ENCODE data around the gene LIMS1.
"Not testable (repeated sequence)": the region's sequence is repeated elsewhere in the genome, so short reads cannot be mapped to it uniquely, and the experiment has no call there.

The LIMS1 gene

GRCh38 chr2:108552566-108552965 lies 18.3 kb downstream of the LIMS1 start:
- no peak for DNase-seq (ENCODE audit: low read depth in 2 of 2)

DNA sequence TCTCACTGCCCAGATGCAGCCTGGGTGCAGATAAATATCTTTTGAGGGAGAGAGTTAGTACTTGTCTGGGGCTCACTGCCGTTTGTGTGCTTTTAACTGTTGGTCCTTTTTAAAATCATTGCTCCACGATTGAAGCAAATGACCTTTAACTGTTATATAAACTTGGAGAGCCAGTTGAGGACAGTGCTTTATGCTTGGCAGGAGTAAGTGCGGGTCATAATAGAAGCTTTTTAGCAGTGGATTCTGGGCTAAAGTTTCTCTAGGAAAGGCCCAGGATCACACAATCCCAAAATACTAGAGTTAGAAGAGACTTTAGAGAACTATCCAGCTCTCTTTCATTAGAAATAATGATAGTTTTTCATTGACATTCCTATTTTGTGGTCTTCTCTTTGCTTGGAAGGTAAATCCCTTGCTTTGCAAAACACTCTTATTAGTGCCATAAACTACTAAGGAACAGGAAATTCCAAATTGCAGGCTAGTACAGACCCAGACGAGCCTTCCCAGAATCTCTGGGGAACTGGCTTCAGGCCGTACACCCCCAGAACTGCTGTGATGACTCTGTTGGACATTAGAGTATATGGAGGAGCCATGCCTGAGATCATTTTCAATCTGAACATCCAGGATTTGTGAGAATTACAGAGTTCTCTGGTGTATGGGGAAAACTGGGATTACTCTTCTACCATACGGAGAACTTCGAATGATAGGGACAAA lies 19.1 kb downstream of the LIMS1 start:
- DNase-seq (ENCODE audit: low read depth in 2 of 2), result no peak

- DNase-seq (ENCODE audit: low read depth in 2 of 2), result no peak
Measured at GRCh38 chr2:108554528-108554927, 20.3 kb downstream of the LIMS1 start.

DNA sequence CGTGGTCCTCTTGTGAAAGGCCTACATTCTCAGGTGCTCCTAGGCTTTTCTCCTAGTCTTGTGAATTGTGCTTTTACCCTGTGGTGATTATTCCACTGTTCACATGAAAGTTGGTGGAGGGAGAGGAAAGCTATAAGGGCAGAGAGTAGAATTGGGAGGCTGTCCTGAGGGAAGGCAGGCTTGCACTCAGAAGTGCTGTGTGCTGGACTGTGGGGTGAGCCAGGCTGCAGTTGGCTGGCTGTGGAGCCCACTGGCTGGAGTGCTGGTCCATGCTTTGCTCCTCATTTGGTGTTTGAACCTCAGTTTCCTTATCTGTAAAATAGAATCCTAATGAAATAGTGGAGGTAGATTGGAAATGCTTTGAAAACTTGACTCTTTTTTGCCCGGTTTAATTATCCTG lies 21.3 kb downstream of the LIMS1 start:
- DNase-seq (ENCODE audit: low read depth in 2 of 2), result no peak

GRCh38 chr2:108556581-108556980 lies 22.3 kb downstream of the LIMS1 start:
- not testable (repeated sequence) for DNase-seq (ENCODE audit: low read depth in 2 of 2)

GRCh38 chr2:108560241-108560811 lies 26.1 kb downstream of the LIMS1 start:
- DNase-seq (ENCODE audit: low read depth in 2 of 2), result no peak

GRCh38 chr2:108560895-108561530 lies 26.7 kb downstream of the LIMS1 start:
- no peak for DNase-seq (ENCODE audit: low read depth in 2 of 2)

- DNase-seq (ENCODE audit: low read depth in 2 of 2), result no peak
Measured at GRCh38 chr2:108562274-108562673, 28.0 kb downstream of the LIMS1 start.

GRCh38 chr2:108564510-108564909 lies 30.2 kb downstream of the LIMS1 start:
- DNase-seq (ENCODE audit: low read depth in 2 of 2), result no peak

DNA sequence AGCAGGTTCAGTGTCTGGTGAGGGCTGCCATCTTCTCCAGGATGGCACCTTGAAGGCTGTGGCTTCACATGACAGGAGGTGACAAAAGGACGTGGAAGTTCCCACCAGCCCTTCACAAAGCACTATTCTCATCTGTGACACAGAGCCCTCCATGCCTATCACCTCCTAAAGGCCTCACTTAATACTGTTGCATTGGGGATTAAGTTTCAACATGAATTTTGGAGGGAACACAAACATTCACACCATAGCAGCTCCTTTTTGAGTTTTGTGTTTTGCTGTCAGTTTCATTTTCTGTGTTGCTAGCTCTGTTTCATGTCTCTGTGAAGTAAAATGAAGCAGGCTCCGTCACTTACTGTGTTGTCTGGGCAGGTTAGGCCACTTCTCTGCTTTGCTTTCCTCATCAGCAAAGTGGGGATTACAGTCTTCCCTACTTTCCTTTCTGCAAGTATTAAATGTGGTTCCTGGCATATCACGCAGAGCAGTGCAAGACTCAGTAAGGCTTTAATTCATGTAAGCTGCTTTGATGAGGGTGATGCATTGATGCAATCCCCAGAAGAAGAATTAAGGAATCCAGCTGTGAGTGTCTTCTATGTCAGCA lies 31.6 kb downstream of the LIMS1 start:
- no peak for DNase-seq (ENCODE audit: low read depth in 2 of 2)

GRCh38 chr2:108570416-108570815 lies 36.1 kb downstream of the LIMS1 start:
- no peak for DNase-seq (ENCODE audit: low read depth in 2 of 2)

DNA sequence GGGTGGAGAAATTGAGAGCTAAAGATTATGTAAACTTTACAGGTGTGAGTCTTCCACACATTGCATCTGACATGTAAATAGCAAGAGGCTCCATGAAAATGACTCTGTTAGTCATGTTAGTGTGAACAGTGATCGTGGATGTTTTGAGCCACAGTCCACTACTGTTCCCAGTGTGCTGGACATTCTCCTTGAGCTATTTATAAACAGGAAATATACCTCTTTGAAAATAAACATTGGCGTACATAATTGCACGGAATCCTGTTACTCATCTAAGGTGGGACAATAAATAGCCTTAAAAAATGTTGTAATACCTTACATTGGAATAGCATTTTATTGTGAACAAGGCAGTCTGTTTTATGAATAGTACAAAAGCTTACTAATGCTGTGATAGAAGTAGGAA lies 37.0 kb downstream of the LIMS1 start:
- DNase-seq (ENCODE audit: low read depth in 2 of 2), result no peak

- DNase-seq (ENCODE audit: low read depth in 2 of 2), result no peak
Measured at GRCh38 chr2:108573061-108573460, 38.8 kb downstream of the LIMS1 start.

DNA sequence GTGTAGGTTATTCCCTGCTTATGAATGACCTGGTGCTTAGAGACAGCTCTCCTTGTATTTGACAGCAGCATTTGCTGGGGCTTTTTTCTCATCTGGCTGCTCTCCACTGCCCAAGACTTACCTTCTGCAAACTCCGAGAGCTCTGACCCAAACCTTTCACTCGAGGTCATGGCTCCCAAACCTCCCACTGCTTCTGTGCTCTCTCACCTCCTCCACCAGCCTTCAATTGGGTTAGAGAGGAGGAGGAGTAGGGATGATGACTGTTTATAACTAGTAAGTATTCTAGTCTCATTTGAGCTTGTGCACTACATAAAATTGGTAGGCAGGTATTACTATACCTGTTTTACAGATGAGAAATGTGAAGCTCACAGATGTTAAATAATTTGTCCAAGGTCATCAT lies 40.1 kb downstream of the LIMS1 start:
- DNase-seq (ENCODE audit: low read depth in 2 of 2), result no peak

DNA sequence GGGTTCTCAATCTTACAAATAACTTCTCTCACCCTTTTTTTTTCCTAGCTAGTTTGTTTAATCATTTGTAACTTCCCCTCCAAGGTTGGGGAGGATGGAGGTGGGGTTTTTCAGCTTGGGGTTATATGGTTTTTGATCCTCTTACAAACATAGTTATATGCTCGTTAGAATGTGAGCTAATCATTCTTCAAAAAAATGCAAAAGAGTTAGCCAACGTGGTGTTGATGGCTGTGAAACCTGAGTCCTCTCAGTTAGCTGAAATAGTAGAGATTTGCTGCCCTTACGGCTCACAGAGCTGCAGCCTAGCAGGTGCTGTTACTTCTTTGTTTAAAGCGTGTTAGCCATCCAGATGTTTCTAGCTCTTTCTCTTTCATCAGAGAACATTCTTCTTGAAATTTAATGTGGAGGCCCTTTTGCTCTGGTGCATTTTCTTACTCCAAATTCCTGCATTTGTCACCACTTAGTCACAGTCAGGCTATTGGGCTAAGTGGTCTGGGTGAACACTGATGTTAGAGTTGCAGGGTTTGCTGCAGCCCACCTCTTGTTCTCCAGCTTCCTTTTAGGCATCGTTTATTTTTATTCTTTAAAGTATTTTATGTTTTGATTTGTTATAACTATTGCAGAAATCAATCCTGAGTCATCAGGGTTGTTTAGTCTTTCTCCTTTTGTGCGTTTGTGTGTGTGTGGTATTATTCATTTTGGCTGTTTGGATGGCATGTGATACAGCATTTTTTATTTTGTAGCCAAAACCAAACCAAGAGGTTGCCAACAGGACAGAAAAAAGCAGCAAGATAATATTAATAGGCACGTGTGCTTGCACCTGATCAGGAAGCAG lies 41.1 kb downstream of the LIMS1 start:
- no peak for DNase-seq (ENCODE audit: low read depth in 2 of 2)

DNA sequence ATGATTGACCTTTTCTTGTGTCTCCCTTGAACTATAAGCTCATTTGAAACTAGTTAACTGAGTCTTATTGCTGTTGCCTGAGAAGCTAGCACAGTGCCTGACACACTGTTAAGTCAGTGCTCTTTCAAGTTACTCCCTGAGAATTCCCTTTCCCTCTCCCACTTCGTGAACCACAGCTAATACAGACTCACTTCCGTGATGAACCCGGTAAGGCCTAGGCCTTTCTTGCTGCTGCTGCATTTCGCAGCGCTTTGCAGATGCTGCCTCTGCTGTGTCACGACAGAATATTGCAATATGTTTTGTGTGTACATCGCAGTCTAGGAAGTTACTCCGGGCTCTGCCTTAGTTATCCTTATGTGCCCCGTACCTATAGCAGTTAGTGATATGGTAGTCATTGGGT lies 42.8 kb downstream of the LIMS1 start:
- DNase-seq (ENCODE audit: low read depth in 2 of 2), result no peak

GRCh38 chr2:108579623-108580022 lies 45.4 kb downstream of the LIMS1 start:
- no peak for DNase-seq (ENCODE audit: low read depth in 2 of 2)

- DNase-seq (ENCODE audit: low read depth in 2 of 2), result no peak
Measured at GRCh38 chr2:108580050-108580449, 45.8 kb downstream of the LIMS1 start.

GRCh38 chr2:108583903-108584520 lies 49.7 kb downstream of the LIMS1 start:
- DNase-seq (ENCODE audit: low read depth in 2 of 2), result peak in 1 of 2 donors; percentile 46

GRCh38 chr2:108585436-108585835 lies 51.2 kb downstream of the LIMS1 start:
- DNase-seq (ENCODE audit: low read depth in 2 of 2), result no peak

DNA sequence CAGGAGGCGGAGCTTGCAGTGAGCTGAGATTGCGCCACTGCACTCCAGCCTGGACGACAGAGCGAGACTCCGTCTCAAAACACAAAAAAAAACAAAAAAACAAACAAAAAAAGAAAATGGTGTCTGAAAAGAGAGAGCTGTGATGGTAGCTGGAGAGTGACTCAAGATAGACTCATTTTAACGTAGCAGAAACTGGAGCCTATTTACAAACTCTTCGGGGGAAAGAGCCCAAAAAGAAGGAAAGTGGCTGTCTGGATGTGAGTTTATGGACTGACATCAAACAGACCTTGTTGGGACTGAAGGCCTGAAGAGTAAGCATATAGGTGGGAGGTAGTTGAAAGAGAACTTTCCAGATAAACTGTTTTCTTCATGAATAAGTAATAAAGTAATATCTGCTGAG lies 51.8 kb downstream of the LIMS1 start:
- DNase-seq (ENCODE audit: low read depth in 2 of 2), result no peak

- DNase-seq (ENCODE audit: low read depth in 2 of 2), result no peak
Measured at GRCh38 chr2:108586631-108587030, 52.4 kb downstream of the LIMS1 start.

Measured in activated CD4-positive, alpha-beta T cell treated with anti-CD3 and anti-CD28 coated beads for 24 hours (primary cell).